ENCODE results near the gene SDR39U1.
"Not testable (repeated sequence)": the region's sequence is repeated elsewhere in the genome, so short reads cannot be mapped to it uniquely, and the experiment has no call there.

SDR39U1 gene

DNA sequence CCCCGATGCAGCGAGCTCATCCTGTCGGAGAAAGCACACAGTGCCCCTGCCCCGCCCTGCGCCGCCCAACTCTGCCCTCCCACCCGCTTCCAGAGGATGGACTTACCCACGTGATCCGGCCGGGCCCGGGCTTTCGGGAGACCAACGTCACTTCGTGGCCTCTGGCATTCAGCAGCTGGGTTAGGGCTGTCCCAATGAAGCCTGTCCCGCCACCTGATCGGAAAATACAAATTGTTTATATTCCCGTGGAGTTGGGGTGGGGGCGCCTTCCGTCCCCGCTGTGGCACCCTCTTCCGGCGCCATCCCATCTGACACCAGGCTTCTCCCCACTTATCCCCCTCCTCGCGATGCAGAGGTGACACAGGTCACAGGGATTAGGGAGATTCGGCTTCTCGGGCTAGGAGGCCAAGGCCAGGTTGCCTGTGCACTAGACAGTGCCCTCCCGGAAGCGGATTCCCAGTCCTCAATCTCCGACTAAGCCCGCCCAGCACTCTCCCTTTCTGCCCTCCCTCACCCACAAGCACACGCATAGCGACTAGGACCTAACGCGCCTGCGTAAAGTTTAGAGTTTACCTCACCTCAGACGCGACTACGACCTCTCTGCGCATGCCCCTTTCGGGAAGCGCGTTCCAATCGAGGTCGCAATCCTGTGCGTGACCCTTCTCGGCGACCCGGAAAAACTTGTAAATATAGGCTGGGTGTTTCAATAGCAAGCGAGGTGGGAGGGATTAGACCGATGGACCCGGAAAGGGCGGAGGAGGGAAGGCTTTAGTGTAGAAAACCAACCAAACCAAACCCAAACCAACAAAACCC lies at the start of gene SDR39U1:
SDR39U1 (minus strand) TSS at position 537 of the 813 bp plus-strand sequence; CDS start at position 530, 7 bp downstream.
- DNase-seq (ENCODE audit: low read depth in 2 of 2), result peak; percentile 96

- DNase-seq (ENCODE audit: low read depth in 2 of 2), result not testable (repeated sequence)
Measured at GRCh38 chr14:24491586-24492408, 49.2 kb upstream of the SDR39U1 start.

DNA sequence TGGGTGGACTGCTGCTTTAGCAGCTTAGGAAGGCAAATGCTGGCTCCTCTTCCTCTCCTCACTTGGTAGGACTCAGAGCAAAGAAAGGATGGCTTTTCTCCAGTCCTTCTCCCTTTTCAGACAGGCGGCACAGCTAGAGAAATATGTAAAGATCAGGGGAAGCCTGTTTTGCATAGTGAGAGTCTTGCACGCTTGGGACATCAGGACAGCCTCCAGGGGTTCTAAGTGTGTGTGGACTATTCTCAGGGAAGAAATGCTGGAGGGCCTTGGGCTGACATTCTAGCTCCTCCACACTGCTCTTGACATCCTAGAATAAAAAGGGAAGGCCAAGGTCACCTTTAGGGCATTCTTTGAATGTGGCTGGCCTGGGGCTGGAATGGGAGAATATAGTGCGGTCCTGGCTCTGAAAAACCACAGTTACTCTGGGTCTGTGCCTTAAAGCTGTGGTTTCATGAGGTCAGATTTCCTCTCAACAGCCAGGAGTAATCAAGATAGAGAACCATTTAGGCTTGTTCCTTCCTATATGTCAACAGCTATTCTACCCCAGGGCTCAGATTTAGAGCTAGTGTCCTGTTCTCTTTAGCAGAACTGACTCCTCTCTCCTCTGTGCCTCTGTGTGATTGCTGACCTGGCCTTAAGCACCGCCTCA lies 41.2 kb upstream of the SDR39U1 start:
- no peak for DNase-seq (ENCODE audit: low read depth in 2 of 2)

DNA sequence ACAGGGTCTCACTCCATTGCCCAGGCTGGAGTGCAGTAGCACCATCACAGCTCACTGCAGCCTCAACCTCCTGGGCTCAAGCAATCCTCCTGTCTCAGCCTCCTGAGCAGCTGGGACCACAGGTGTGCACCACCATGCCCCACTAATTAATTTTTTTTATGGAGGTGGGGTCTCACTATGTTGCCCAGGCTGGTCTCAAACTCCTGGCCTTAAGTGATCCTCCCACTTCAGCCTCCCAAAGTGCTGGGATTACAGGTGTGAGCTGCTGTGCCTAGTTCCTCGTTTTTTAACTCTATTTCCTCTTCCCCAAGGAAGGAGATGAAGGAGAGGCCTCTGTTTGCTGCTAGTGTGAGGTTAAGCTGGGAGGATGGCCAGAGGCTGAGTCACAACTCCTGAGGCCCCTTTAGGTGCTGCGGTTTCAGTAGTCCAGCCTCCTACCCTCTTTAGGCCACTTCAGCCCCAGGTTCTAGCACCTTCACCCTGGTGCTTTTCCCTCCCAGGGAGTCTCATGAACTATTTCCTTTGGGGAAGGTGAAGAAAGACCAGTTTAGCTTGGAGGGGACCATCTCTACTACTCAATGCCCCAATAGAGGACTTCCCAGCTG lies 40.2 kb upstream of the SDR39U1 start:
- not testable (repeated sequence) for DNase-seq (ENCODE audit: low read depth in 2 of 2)

DNA sequence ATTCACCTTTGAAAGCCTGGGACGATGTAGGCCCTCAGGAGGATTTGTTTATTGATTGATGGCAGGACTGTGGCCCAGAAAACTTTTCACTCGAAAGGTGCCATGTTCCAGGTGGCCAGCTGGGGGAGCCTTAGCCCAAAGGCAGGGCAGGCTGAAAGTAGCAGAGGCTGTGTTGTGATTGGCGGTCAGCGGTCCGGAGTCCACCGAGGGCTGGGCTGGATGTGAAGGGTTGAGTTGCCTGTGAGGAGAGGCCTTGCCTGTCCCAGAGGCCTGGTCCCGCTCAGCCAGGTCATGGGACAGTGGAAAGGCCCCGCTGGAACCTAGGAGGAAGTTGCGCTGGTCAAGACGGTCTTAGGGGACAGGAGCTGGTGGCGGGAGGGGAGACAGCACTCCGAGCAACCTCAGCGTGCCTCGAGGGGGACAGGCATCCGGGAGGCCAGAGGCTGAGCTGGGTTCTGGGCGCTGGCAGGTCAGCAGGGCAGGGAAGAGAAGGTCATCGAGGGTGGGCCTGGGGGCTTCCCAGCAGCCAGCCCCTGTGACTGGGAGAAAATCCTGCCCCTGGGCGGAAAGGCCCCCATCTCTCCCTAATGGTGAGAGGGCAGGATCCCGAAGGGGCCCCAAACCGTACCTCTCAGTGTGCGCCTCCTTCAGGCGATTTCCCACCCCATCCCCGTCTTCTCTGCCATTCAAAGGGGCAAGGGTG lies 39.2 kb upstream of the SDR39U1 start:
- peak; percentile 43 to 48 for DNase-seq (ENCODE audit: low read depth in 2 of 2)

DNA sequence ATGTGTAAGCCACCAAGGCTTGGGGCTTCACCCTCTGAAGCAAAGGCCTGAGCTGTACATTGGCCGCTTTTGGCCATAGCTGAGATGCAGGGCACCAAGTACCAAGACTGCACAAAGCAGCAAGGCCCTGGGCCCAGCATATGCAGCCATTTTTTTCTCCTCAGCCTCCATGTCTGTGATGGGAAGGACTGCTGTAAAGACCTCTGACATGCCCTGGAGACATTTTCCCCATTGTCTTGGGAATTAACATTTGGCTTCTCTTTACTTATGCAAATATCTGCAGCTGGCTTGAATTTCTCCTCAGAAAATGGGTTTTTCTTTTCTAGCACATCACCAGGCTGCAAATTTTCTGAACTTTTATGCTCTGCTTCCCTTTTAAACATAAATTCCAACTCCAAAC lies 37.4 kb upstream of the SDR39U1 start:
- DNase-seq (ENCODE audit: low read depth in 2 of 2), result not testable (repeated sequence)

DNA sequence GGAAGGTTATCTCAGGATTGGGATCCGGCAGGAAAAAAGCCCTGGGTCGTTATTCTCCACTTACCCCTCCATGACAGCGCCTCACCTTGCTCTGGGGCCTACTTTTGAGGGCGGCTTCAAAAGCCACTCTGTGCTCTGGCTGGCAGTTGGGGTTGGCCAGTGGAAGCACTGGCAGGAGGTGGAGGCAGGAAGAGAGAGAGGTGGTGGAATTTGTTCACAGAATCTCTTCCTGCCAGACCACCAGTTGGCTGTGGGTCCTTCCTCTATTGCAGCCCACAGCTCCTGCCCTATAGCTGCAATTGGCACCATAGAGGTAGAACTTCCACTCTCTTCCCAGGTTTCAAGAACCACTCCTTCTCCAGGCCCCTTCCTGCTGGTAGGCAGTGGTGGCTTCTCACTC lies 32.7 kb upstream of the SDR39U1 start:
- DNase-seq (ENCODE audit: low read depth in 2 of 2), result no peak

- no peak for DNase-seq (ENCODE audit: low read depth in 2 of 2)
Measured at GRCh38 chr14:24473211-24473610, 30.6 kb upstream of the SDR39U1 start.

DNA sequence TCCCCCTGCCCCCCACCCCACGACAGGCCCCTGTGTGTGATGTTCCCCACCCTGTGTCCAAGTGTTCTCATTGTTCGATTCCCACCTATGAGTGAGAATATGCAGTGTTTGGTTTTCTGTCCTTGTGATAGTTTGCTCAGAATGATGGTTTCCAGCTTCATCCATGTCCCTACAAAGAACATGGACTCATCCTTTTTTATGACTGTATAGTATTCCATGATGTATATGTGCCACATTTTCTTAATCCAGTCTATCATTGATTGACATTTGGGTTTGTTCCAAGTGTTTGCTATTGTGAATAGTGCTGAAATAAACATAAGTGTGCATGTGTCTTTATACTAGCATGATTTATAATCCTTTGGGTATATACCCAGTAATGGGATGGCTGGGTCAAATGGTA lies 27.9 kb upstream of the SDR39U1 start:
- DNase-seq (ENCODE audit: low read depth in 2 of 2), result not testable (repeated sequence)

- no peak for DNase-seq (ENCODE audit: low read depth in 2 of 2)
Measured at GRCh38 chr14:24465805-24466204, 23.2 kb upstream of the SDR39U1 start.

DNA sequence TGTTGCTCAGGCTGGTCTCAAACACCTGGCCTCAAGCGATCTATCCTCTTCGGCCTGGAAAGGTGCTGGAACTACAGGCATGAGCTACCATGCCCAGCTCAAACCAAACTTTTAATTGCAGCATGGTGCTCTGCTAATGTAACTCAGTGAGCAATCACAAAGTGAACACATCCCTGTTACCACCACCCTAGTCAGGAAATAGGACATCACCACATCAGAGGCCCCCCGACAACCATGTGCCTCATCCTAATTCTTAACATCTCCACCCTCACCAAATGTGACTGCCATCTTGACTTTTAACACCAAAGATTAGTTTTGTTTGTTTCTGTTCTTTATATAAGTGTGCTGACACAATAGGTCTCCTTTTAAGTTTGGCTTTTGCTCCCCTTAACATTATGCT lies 22.8 kb upstream of the SDR39U1 start:
- no peak for DNase-seq (ENCODE audit: low read depth in 2 of 2)

GRCh38 chr14:24463884-24464785 lies 21.6 kb upstream of the SDR39U1 start:
- DNase-seq (ENCODE audit: low read depth in 2 of 2), result no peak

DNA sequence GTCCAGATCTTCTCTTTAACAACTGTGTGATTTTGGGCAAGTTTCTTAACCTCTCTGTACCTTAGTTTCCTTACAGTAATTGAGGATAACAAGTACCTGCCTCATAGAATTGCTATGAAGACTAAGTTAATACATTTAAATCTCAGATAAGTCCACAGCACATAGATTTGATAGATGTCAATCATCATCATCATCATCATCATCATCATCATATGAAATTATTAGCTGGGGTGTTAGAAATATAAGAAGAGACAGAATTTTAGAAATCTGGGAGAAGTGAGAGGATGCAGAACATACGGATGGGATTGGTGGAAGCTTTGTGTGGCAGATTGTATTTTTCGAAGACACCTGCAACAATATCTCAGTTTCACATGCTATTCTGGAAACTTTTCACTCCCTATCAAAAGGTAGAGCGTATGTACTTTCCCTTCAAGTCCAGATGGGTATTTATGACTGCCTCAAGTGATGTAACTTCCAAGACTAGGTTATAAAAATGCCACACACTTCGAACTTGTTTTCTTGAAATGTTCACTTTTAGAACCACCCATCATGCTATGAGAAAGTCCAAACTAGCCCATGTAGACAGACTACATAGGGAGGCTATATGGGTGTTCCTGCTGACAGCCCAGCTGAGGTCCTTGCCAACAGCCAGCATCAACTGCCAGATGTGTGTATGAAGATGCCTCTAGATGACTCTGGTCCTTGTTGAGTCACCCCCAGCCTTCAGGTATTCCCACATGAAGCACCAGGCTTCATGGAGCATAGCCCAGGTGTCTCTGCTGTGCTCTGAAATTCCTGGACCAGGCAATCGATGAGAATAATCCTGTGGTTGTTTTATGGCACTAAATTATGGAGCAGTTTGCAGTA lies 20.7 kb upstream of the SDR39U1 start:
- no peak for DNase-seq (ENCODE audit: low read depth in 2 of 2)

- DNase-seq (ENCODE audit: low read depth in 2 of 2), result no peak
Measured at GRCh38 chr14:24461336-24461735, 18.8 kb upstream of the SDR39U1 start.

- no peak for DNase-seq (ENCODE audit: low read depth in 2 of 2)
Measured at GRCh38 chr14:24459331-24459730, 16.8 kb upstream of the SDR39U1 start.

- DNase-seq (ENCODE audit: low read depth in 2 of 2), result no peak
Measured at GRCh38 chr14:24458736-24459135, 16.2 kb upstream of the SDR39U1 start.

DNA sequence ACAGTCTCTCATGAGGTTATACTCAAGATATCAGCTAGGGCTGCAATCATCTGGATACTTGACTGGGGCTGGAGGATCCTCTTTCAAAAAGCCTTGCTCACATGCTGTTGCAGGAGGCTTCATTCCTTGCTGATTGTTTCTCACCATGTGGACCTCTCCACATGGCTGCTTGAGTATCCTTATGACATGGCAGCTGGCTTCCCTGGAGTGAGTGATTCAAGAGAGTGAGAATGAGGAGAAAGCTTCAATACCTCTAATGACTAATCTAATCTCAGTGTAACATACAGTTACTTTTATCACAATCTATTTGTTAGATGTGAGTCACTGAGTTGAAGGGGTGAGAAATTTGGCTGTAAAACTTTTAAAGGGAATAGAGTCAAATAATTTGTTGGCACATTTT lies 14.4 kb upstream of the SDR39U1 start:
- DNase-seq (ENCODE audit: low read depth in 2 of 2), result no peak

DNA sequence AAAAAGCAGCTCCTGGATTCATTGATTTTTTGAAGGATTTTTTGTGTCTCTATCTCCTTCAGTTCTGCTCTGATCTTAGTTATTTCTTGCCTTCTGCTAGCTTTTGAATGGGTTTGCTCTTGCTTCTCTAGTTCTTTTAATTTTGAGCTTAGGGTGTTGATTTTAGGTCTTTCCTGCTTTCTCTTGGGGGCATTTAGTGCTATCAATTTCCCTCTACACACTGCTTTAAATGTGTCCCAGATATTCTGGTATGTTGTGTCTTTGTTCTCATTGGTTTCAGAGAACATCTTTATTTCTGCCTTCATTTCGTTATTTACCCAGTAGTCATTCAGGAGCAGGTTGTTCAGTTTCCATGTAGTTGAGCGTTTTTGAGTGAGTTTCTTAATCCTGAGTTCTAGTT lies 8.3 kb upstream of the SDR39U1 start:
- DNase-seq (ENCODE audit: low read depth in 2 of 2), result not testable (repeated sequence)

- no peak for DNase-seq (ENCODE audit: low read depth in 2 of 2)
Measured at GRCh38 chr14:24443053-24443665, 583 bp upstream of the SDR39U1 start.
